Tibial nerve (tissue), 4 donors: ENCODE measurements around the gene ZSCAN22.

Source experiments
- CTCF ChIP-seq, 5 experiments: fragments of 200-600 bp in 3 of 5; fragments of 450-650 bp in 2 of 5; sonication (generic) in 3 of 5; IDR thresholded peaks; one replicate each; pipeline ENCODE4 v1.5.1; 2016 to 2019; ENCODE audit warnings: antibody characterized with exemption in 5 of 5, mild to moderate bottlenecking in 3 of 5, moderate library complexity in 2 of 5
- EP300 ChIP-seq, 2 donors: sonication (generic); formaldehyde crosslinking; IDR thresholded peaks; one replicate each; pipeline ENCODE4 v1.6.1; 2017; ENCODE audit warnings: antibody characterized with exemption in 2 of 2, mild to moderate bottlenecking in 1 of 2
- POLR2A ChIP-seq, 2 donors: fragments of 450-650 bp; IDR thresholded peaks; one replicate each; pipeline ENCODE4 v1.6.1; 2017; ENCODE audit warnings: antibody characterized with exemption in 2 of 2, mild to moderate bottlenecking in 2 of 2, moderate library complexity in 2 of 2

- TF ChIP-seq CTCF (IDR thresholded peaks at IDR 0.05) = no peak
- TF ChIP-seq POLR2A (IDR thresholded peaks at IDR 0.05) = no peak
- no peak for TF ChIP-seq EP300 (IDR thresholded peaks at IDR 0.05)
Observed at GRCh38 chr19:58372311-58373133, 45.7 kb downstream of the ZSCAN22 start.
